Activated naive CD4-positive, alpha-beta T cell treated with anti-CD3 and anti-CD28 coated beads for 36 hours (primary cell): ENCODE data around the gene ZNF738. TPM values are rescaled to one million over a fixed set of nuclear protein-coding genes. Genes with fewer than 3 reads are reported as not detected.
"Not testable (repeated sequence)": the region's sequence is repeated elsewhere in the genome, so short reads cannot be mapped to it uniquely, and the experiment has no call there.

Experiments
- CTCF ChIA-PET: fragments of 350-600 bp; sonication (Branson Sonifier 250); formaldehyde crosslinking; loops from one replicate; lab custom pipeline; 2021; ENCODE audit warnings: antibody characterized with exemption; lab: Charles Lee
- DNase-seq: peaks from one replicate; pipeline ENCODE4 v3.0.0-alpha.2; 2020
- H3K27ac Mint-ChIP-seq: one replicate; pipeline ENCODE4 v1.8.0; 2021; ENCODE audit warnings: mild to moderate bottlenecking, mixed read lengths
- H3K27me3 Mint-ChIP-seq: one replicate; pipeline ENCODE4 v1.8.0; 2021; ENCODE audit warnings: low read depth, mixed read lengths
- H3K36me3 Mint-ChIP-seq: one replicate; pipeline ENCODE4 v1.8.0; 2021; ENCODE audit warnings: low read depth, mixed read lengths
- H3K4me1 Mint-ChIP-seq: one replicate; pipeline ENCODE4 v1.8.0; 2021; ENCODE audit warnings: low read depth, mixed read lengths
- H3K4me3 Mint-ChIP-seq: one replicate; pipeline ENCODE4 v1.8.0; 2021; ENCODE audit warnings: mild to moderate bottlenecking, moderate library complexity, mixed read lengths
- H3K9me3 Mint-ChIP-seq: one replicate; pipeline ENCODE4 v1.8.0; 2021; ENCODE audit warnings: mixed read lengths
- intact Hi-C: fragments of 100-400 bp; cut with micrococcal nuclease; formaldehyde crosslinking; loops from one replicate; pipeline ENCODE4 v1.15.1; 2023
- total RNA-seq, 2 experiments: library from RNA; stranded (reverse); gene quantifications; one replicate each; pipeline ENCODE4 v1.2.3, GENCODE V29; 2021

ZNF738 gene
- total RNA-seq = 10 to 100 TPM; 16.6 to 17.1 TPM

- intact Hi-C loops = loop anchor here (1.0 to 10.0 kb wide), 7 partner anchors 30 to 583 kb away; partner anchors contain the start of genes ZNF429, ZNF493, ZNF66 and ZNF708
- Mint-ChIP-seq H3K4me3 (peak within 1 kb of the TSS; percentile 99), H3K27ac (peak within 1 kb of the TSS; percentile 93), H3K27me3 (no peaks in the 10 kb centered on the region), H3K36me3 (peaks cover 28% of the 10 kb centered on the region), H3K4me1 (peaks cover 8% of the 10 kb centered on the region), H3K9me3 (no peaks in the 10 kb centered on the region)
- CTCF ChIA-PET = interaction anchor here (0.6 kb wide), 1 partner anchor 38 kb away, joined by 3 read pairs; no protein-coding TSS in a partner anchor
- DNase-seq = peak; percentile 93
Observed at GRCh38 chr19:21358768-21359451, at the start of gene ZNF738. Gene ZNF738, plus strand, starts transcription at chr19:21359000. Its CDS starts 141 bp downstream, at chr19:21359141.

- intact Hi-C loops, DNase-seq, H3K9me3 Mint-ChIP-seq, CTCF ChIA-PET, H3K27me3 Mint-ChIP-seq, H3K27ac Mint-ChIP-seq, H3K4me3 Mint-ChIP-seq: not testable (repeated sequence)
- peaks cover 49% of the 10 kb centered on the region for H3K4me1 Mint-ChIP-seq
- peaks cover 51% of the 10 kb centered on the region for H3K36me3 Mint-ChIP-seq
Observed at GRCh38 chr19:21312807-21313206, 46.0 kb upstream of the ZNF738 start.

- no peaks in the 10 kb centered on the region for H3K27me3 Mint-ChIP-seq
Observed at GRCh38 chr19:21314676-21315075, 44.1 kb upstream of the ZNF738 start.

GRCh38 chr19:21317821-21318220 lies 41.0 kb upstream of the ZNF738 start:
- Mint-ChIP-seq H3K27me3 (no peaks in the 10 kb centered on the region), H3K9me3 (no peaks in the 10 kb centered on the region), H3K4me1 (peaks cover 51% of the 10 kb centered on the region), H3K27ac (no peak overlapping the region), H3K36me3 (peaks cover 51% of the 10 kb centered on the region), H3K4me3 (no peak overlapping the region)
- DNase-seq = no peak
- intact Hi-C loops = no loop called here
- CTCF ChIA-PET = no interaction called here

More at GRCh38 chr19:21314676-21315075, 44.1 kb upstream of the ZNF738 start:
- peak overlapping the region; percentile 50 for H3K27ac Mint-ChIP-seq
- intact Hi-C loops = no loop called here
- CTCF ChIA-PET = interaction anchor here (0.6 kb wide), 1 partner anchor 19 kb away, joined by 3 read pairs; no protein-coding TSS in a partner anchor
- no peaks in the 10 kb centered on the region for H3K9me3 Mint-ChIP-seq
- H3K4me1 Mint-ChIP-seq = peaks cover 46% of the 10 kb centered on the region
- no peak overlapping the region for H3K4me3 Mint-ChIP-seq
- H3K36me3 Mint-ChIP-seq = peaks cover 44% of the 10 kb centered on the region
- no peak for DNase-seq

- intact Hi-C loops = no loop called here
- CTCF ChIA-PET = interaction anchor here (0.6 kb wide), 1 partner anchor 37 kb away, joined by 3 read pairs; the partner anchor contains the start of gene ZNF738
- H3K27ac Mint-ChIP-seq = peak overlapping the region; percentile 53
Observed at GRCh38 chr19:21321134-21321533, 37.7 kb upstream of the ZNF738 start.

GRCh38 chr19:21321996-21322395 lies 36.8 kb upstream of the ZNF738 start:
- Mint-ChIP-seq H3K27me3 (no peaks in the 10 kb centered on the region), H3K27ac (no peak overlapping the region), H3K4me1 (peaks cover 68% of the 10 kb centered on the region), H3K36me3 (peaks cover 58% of the 10 kb centered on the region), H3K4me3 (no peak overlapping the region), H3K9me3 (peaks cover 9% of the 10 kb centered on the region)
- intact Hi-C loops = no loop called here
- CTCF ChIA-PET = no interaction called here
- DNase-seq = no peak

More at GRCh38 chr19:21321134-21321533, 37.7 kb upstream of the ZNF738 start:
- Mint-ChIP-seq H3K27me3 (no peaks in the 10 kb centered on the region), H3K36me3 (peaks cover 52% of the 10 kb centered on the region), H3K4me1 (peaks cover 64% of the 10 kb centered on the region), H3K4me3 (no peak overlapping the region), H3K9me3 (peaks cover 5% of the 10 kb centered on the region)
- DNase-seq = no peak

GRCh38 chr19:21322528-21322927 lies 36.3 kb upstream of the ZNF738 start:
- Mint-ChIP-seq H3K9me3 (peaks cover 9% of the 10 kb centered on the region), H3K36me3 (peaks cover 56% of the 10 kb centered on the region), H3K4me1 (peaks cover 66% of the 10 kb centered on the region), H3K27me3 (no peaks in the 10 kb centered on the region), H3K27ac (no peak overlapping the region), H3K4me3 (no peak overlapping the region)
- CTCF ChIA-PET = interaction anchor here (0.7 kb wide), 1 partner anchor 268 kb away, joined by 3 read pairs; no protein-coding TSS in a partner anchor
- intact Hi-C loops = no loop called here
- DNase-seq = no peak

- CTCF ChIA-PET = interaction anchor here (0.7 kb wide), 1 partner anchor 268 kb away, joined by 3 read pairs; no protein-coding TSS in a partner anchor
- H3K27ac Mint-ChIP-seq = no peak overlapping the region
- intact Hi-C loops = no loop called here
- peaks cover 56% of the 10 kb centered on the region for H3K36me3 Mint-ChIP-seq
- H3K4me1 Mint-ChIP-seq = peaks cover 66% of the 10 kb centered on the region
- DNase-seq = no peak
- H3K27me3 Mint-ChIP-seq = no peaks in the 10 kb centered on the region
- H3K9me3 Mint-ChIP-seq = peaks cover 9% of the 10 kb centered on the region
- H3K4me3 Mint-ChIP-seq = no peak overlapping the region
Observed at GRCh38 chr19:21323000-21323399, 35.8 kb upstream of the ZNF738 start.

- Mint-ChIP-seq H3K36me3 (peaks cover 54% of the 10 kb centered on the region), H3K27me3 (no peaks in the 10 kb centered on the region), H3K4me3 (no peak overlapping the region), H3K9me3 (peaks cover 9% of the 10 kb centered on the region), H3K4me1 (peaks cover 57% of the 10 kb centered on the region), H3K27ac (no peak overlapping the region)
- intact Hi-C loops = loop anchor here (5.0 kb wide), 1 partner anchor 304 kb away; the partner anchor contains the start of gene ZNF430
- no peak for DNase-seq
- CTCF ChIA-PET = no interaction called here
Observed at GRCh38 chr19:21326169-21326568, 32.6 kb upstream of the ZNF738 start.

- Mint-ChIP-seq H3K4me1 (peaks cover 38% of the 10 kb centered on the region), H3K4me3 (peak overlapping the region; percentile 98), H3K27me3 (no peaks in the 10 kb centered on the region), H3K27ac (peak overlapping the region; percentile 98), H3K36me3 (peaks cover 37% of the 10 kb centered on the region), H3K9me3 (peaks cover 9% of the 10 kb centered on the region)
- intact Hi-C loops = loop anchor here (2.0 to 5.0 kb wide), 6 partner anchors 146 to 508 kb away; partner anchors contain the start of genes ZNF43, ZNF430 and ZNF85
- CTCF ChIA-PET = interaction anchor here (1.5 kb wide), 1 partner anchor 12 kb away, joined by 4 read pairs; no protein-coding TSS in a partner anchor
- DNase-seq = no peak
Observed at GRCh38 chr19:21328406-21328805, 30.4 kb upstream of the ZNF738 start.

- Mint-ChIP-seq H3K36me3 (peaks cover 34% of the 10 kb centered on the region), H3K27me3 (no peaks in the 10 kb centered on the region), H3K9me3 (peaks cover 11% of the 10 kb centered on the region), H3K27ac (peak within 1 kb of the TSS; percentile 98), H3K4me1 (peaks cover 33% of the 10 kb centered on the region), H3K4me3 (peak within 1 kb of the TSS; percentile 98)
- CTCF ChIA-PET = interaction anchor here (1.1 to 1.5 kb wide), 2 partner anchors 13 to 154 kb away, joined by 4 read pairs; no protein-coding TSS in a partner anchor
- intact Hi-C loops = loop anchor here (1.0 to 5.0 kb wide), 10 partner anchors 29 to 764 kb away; partner anchors contain the start of genes ZNF429, ZNF43, ZNF430 and ZNF493
- DNase-seq = peak; percentile 90
Observed at GRCh38 chr19:21328885-21329605, 29.8 kb upstream of the ZNF738 start, which contains the start of gene ZNF708. Gene ZNF708, minus strand, starts transcription at chr19:21329410. Its CDS starts 198 bp downstream, at chr19:21329212.

GRCh38 chr19:21335721-21336120 lies 23.1 kb upstream of the ZNF738 start:
- no peak overlapping the region for H3K27ac Mint-ChIP-seq
- peaks cover 11% of the 10 kb centered on the region for H3K36me3 Mint-ChIP-seq
- intact Hi-C loops = no loop called here
- peaks cover 31% of the 10 kb centered on the region for H3K9me3 Mint-ChIP-seq
- CTCF ChIA-PET = no interaction called here
- H3K4me1 Mint-ChIP-seq = no peaks in the 10 kb centered on the region
- no peaks in the 10 kb centered on the region for H3K27me3 Mint-ChIP-seq
- no peak overlapping the region for H3K4me3 Mint-ChIP-seq
- DNase-seq = no peak
